ENCODE results near the gene CCNI.

The CCNI gene

GRCh38 chr4:77075869-77076799, at the start of gene CCNI:
Gene CCNI (minus strand): TSS chr4:77075989. CDS start chr4:77066362, 9,627 bp downstream.
- no peak for TF ChIP-seq CTCF (IDR thresholded peaks at IDR 0.05; ENCODE audit: insufficient read depth, low read depth, low read length, missing control alignments)
- peak within 1 kb of the TSS; percentile 91 for H3K4me3 ChIP-seq (ENCODE audit: low read depth, low read length)
- DNase-seq (ENCODE audit: low read depth), result peak; percentile 98

- no peak for TF ChIP-seq CTCF (IDR thresholded peaks at IDR 0.05; ENCODE audit: insufficient read depth, low read depth, low read length, missing control alignments)
- DNase-seq (ENCODE audit: low read depth), result no peak
- H3K4me3 ChIP-seq (ENCODE audit: low read depth, low read length), result no peak overlapping the region
These were observed 48.8 kb upstream of the CCNI start for GRCh38 chr4:77124576-77124975.

GRCh38 chr4:77123411-77123810, 47.6 kb upstream of the CCNI start:
- no peak overlapping the region for H3K4me3 ChIP-seq (ENCODE audit: low read depth, low read length)
- no peak for DNase-seq (ENCODE audit: low read depth)
- TF ChIP-seq CTCF (IDR thresholded peaks at IDR 0.05; ENCODE audit: insufficient read depth, low read depth, low read length, missing control alignments), result no peak

GRCh38 chr4:77122656-77123055, 46.9 kb upstream of the CCNI start:
- H3K4me3 ChIP-seq (ENCODE audit: low read depth, low read length), result no peak overlapping the region
- TF ChIP-seq CTCF (IDR thresholded peaks at IDR 0.05; ENCODE audit: insufficient read depth, low read depth, low read length, missing control alignments), result no peak
- no peak for DNase-seq (ENCODE audit: low read depth)

GRCh38 chr4:77121736-77122240, 46.0 kb upstream of the CCNI start:
- no peak overlapping the region for H3K4me3 ChIP-seq (ENCODE audit: low read depth, low read length)
- no peak for TF ChIP-seq CTCF (IDR thresholded peaks at IDR 0.05; ENCODE audit: insufficient read depth, low read depth, low read length, missing control alignments)
- no peak for DNase-seq (ENCODE audit: low read depth)

GRCh38 chr4:77120886-77121508, 45.2 kb upstream of the CCNI start:
- no peak overlapping the region for H3K4me3 ChIP-seq (ENCODE audit: low read depth, low read length)
- DNase-seq (ENCODE audit: low read depth), result peak; percentile 23
- peak; percentile 18 for TF ChIP-seq CTCF (IDR thresholded peaks at IDR 0.05; ENCODE audit: insufficient read depth, low read depth, low read length, missing control alignments)
